HCT116 (cell line): Measurements from ENCODE around the gene DOK7. TPM values are rescaled to one million over a fixed set of nuclear protein-coding genes. Genes with fewer than 3 reads are reported as not detected.

Source experiments
- ATAC-seq: fragments of 200-7000 bp; cut with Tn5 transposase; 2 replicates; pipeline ENCODE4 v1.9.1; 2020; ENCODE audit warnings: mild to moderate bottlenecking, moderate library complexity
- BruUV-seq: library from RNA; stranded (reverse); fragments of 400-500 nt; replicated peaks from 2 replicates; lab custom pipeline; 2021; lab: Mats Ljungman, UMichigan
- CTCF ChIA-PET: fragments of 300-600 bp; sonication (Branson Sonifier 250); formaldehyde crosslinking; loops from one replicate; lab custom pipeline; 2021; ENCODE audit warnings: antibody characterized with exemption; lab: Charles Lee
- POLR2A ChIA-PET: fragments of 300-600, 350-600 bp; sonication (Branson Sonifier 250); formaldehyde crosslinking; loops from one replicate; lab custom pipeline; 2021; ENCODE audit warnings: antibody characterized with exemption; lab: Charles Lee
- RAD21 ChIA-PET, 2 experiments: fragments of 300-600 bp; sonication (Branson Sonifier 250); formaldehyde crosslinking; loops; one replicate each; lab custom pipeline; 2023; ENCODE audit warnings: low total read pairs in 2 of 2; ENCODE audit not compliant: uncharacterized antibody in 2 of 2, unreplicated experiment in 2 of 2, low non-redundant PET in 1 of 2; lab: Charles Lee
- DNase-seq: peaks from one replicate; pipeline ENCODE4 v3.0.0-alpha.2; 2010; ENCODE audit warnings: low read depth, low spot score
- H2AFZ ChIP-seq: fragments of 200-600 bp; shearing (Covaris generic), sonication (generic); 2 replicates; pipeline ENCODE4 v1.6.1; 2017; ENCODE audit warnings: low read depth, mixed run types, mixed read lengths, antibody characterized with exemption, low read length; ENCODE audit not compliant: poor library complexity, severe bottlenecking
- H3K27ac ChIP-seq: 2 replicates; pipeline ENCODE4 v1.5.1; 2012; ENCODE audit warnings: low read depth, low read length
- H3K27me3 ChIP-seq: fragments of 200-600 bp; sonication (generic); 2 replicates; pipeline ENCODE4 v1.6.1; 2016; ENCODE audit warnings: mixed run types, low read length, mixed read lengths; ENCODE audit not compliant: insufficient read depth
- H3K36me3 ChIP-seq, 2 experiments: fragments of 200-500 bp in 1 of 2; fragments of 200-600 bp in 1 of 2; sonication (Bioruptor generic) in 1 of 2; sonication (generic) in 1 of 2; 2 replicates each; pipeline versions ENCODE4 v1.5.1 to v1.6.1; 2014 to 2016; ENCODE audit warnings: low read length in 2 of 2, inconsistent platforms in 1 of 2, mixed read lengths in 1 of 2, mixed run types in 1 of 2; ENCODE audit not compliant: insufficient read depth in 2 of 2, control insufficient read depth in 1 of 2
- H3K4me1 ChIP-seq, 2 experiments: fragments of 200-600 bp in 1 of 2; sonication (generic) in 1 of 2; 2 replicates each; pipeline versions ENCODE4 v1.5.1 to v1.6.1; 2012 to 2017; ENCODE audit warnings: low read length in 2 of 2, inconsistent platforms in 1 of 2, mild to moderate bottlenecking in 1 of 2, mixed read lengths in 1 of 2, mixed run types in 1 of 2, moderate library complexity in 1 of 2; ENCODE audit not compliant: insufficient read depth in 2 of 2, control insufficient read depth in 1 of 2
- H3K4me2 ChIP-seq: fragments of 200-600 bp; sonication (generic); 2 replicates; pipeline ENCODE4 v1.6.1; 2017; ENCODE audit warnings: mixed run types, low read length, mixed read lengths
- H3K4me3 ChIP-seq, 2 experiments: fragments of 200-600 bp in 1 of 2; sonication (generic) in 1 of 2; replicated peaks in 1 of 2; 2 replicates each; pipeline ENCODE4 v1.5.1; 2011 to 2016; ENCODE audit warnings: low read length in 2 of 2, control low read depth in 1 of 2, low read depth in 1 of 2, mild to moderate bottlenecking in 1 of 2, mixed read lengths in 1 of 2, mixed run types in 1 of 2
- H3K79me2 ChIP-seq: fragments of 200-600 bp; sonication (generic); 2 replicates; pipeline ENCODE4 v1.6.1; 2017; ENCODE audit warnings: mild to moderate bottlenecking, mixed run types, low read length, moderate library complexity, mixed read lengths; ENCODE audit not compliant: insufficient read depth
- H3K9ac ChIP-seq: fragments of 200-600 bp; sonication (generic); 2 replicates; pipeline ENCODE4 v1.6.1; 2016; ENCODE audit warnings: low read length, mixed read lengths
- H3K9me2 ChIP-seq: fragments of 200-600 bp; sonication (generic), shearing (Covaris generic); 2 replicates; pipeline ENCODE4 v1.6.1; 2017; ENCODE audit warnings: mixed run types, mild to moderate bottlenecking, moderate library complexity; ENCODE audit not compliant: insufficient read depth
- H3K9me3 ChIP-seq, 2 experiments: fragments of 200-500 bp in 1 of 2; fragments of 200-600 bp in 1 of 2; sonication (Bioruptor generic) in 1 of 2; sonication (generic) in 1 of 2; 2 replicates each; pipeline ENCODE4 v1.6.1; 2014 to 2017; ENCODE audit warnings: low read length in 2 of 2, mixed read lengths in 2 of 2, inconsistent platforms in 1 of 2, low read depth in 1 of 2, mild to moderate bottlenecking in 1 of 2, mixed run types in 1 of 2, moderate library complexity in 1 of 2; ENCODE audit not compliant: control insufficient read depth in 1 of 2, insufficient read depth in 1 of 2
- H4K20me1 ChIP-seq: fragments of 200-600 bp; sonication (generic), shearing (Covaris generic); 2 replicates; pipeline ENCODE4 v1.6.1; 2017; ENCODE audit warnings: mixed run types, mild to moderate bottlenecking, moderate library complexity; ENCODE audit not compliant: insufficient read depth
- ATF3 ChIP-seq: IDR thresholded peaks from 2 replicates; pipeline ENCODE4 v1.6.1; 2012
- CEBPB ChIP-seq: IDR thresholded peaks from 2 replicates; pipeline ENCODE4 v1.6.1; 2012; ENCODE audit warnings: low read depth
- EGR1 ChIP-seq: IDR thresholded peaks from 2 replicates; pipeline ENCODE4 v1.6.1; 2012; ENCODE audit warnings: low read depth
- ELF1 ChIP-seq: IDR thresholded peaks from 2 replicates; pipeline ENCODE4 v1.6.1; 2012; ENCODE audit warnings: low read depth, borderline replicate concordance
- FOSL1 ChIP-seq: IDR thresholded peaks from 2 replicates; pipeline ENCODE4 v1.6.1; 2012; ENCODE audit warnings: low read depth
- MAX ChIP-seq: IDR thresholded peaks from 2 replicates; pipeline ENCODE4 v1.6.1; 2012
- POLR2A ChIP-seq: IDR thresholded peaks from 2 replicates; pipeline ENCODE4 v1.7.0; 2011; ENCODE audit warnings: borderline replicate concordance; ENCODE audit not compliant: insufficient read depth, insufficient read length; ENCODE audit errors: extremely low read depth
- POLR2AphosphoS5 ChIP-seq: IDR thresholded peaks from 2 replicates; pipeline ENCODE4 v1.6.1; 2011; ENCODE audit warnings: mild to moderate bottlenecking, low read depth, low read length, moderate library complexity
- RAD21 ChIP-seq: IDR thresholded peaks from 2 replicates; pipeline ENCODE4 v1.6.1; 2012; ENCODE audit warnings: low read depth, mild to moderate bottlenecking
- REST ChIP-seq: IDR thresholded peaks from 2 replicates; pipeline ENCODE4 v1.6.1; 2012; ENCODE audit warnings: low read depth
- SP1 ChIP-seq: IDR thresholded peaks from 2 replicates; pipeline ENCODE4 v1.6.1; 2012; ENCODE audit warnings: low read depth
- ZBTB33 ChIP-seq: IDR thresholded peaks from 2 replicates; pipeline ENCODE4 v1.6.1; 2011; ENCODE audit warnings: mild to moderate bottlenecking, low read length, moderate library complexity; ENCODE audit not compliant: insufficient replicate concordance; ENCODE audit errors: extremely low read depth
- ZNF274 ChIP-seq: fragments of 200-500 bp; sonication (Bioruptor generic); IDR thresholded peaks from 2 replicates; pipeline ENCODE4 v1.6.1; 2014; ENCODE audit warnings: mild to moderate bottlenecking, low read depth, low read length, inconsistent platforms
- intact Hi-C: fragments of 100-400 bp; cut with micrococcal nuclease; formaldehyde crosslinking; loops from 2 replicates; pipeline ENCODE4 v1.10.0; 2022
- total RNA-seq: library from RNA; stranded (reverse); gene quantifications from one replicate; pipeline ENCODE4 v1.2.1, GENCODE V29; 2021; ENCODE audit not compliant: unreplicated experiment

Gene DOK7
- total RNA-seq, 1 experiment from 2014 or later, result 2.4 TPM

- BruUV-seq, result no TSS peak
- ChIA-PET POLR2A (no interaction called here), CTCF (interaction anchor here (0.9 kb wide), 1 partner anchor 9 kb away, joined by 3 read pairs; no protein-coding TSS in a partner anchor), RAD21 (no interaction called here)
- no peak overlapping the region for H2AFZ ChIP-seq
- no peak for TF ChIP-seq EGR1
- no peak for TF ChIP-seq ZBTB33
- no peak for TF ChIP-seq ATF3
- no peak for TF ChIP-seq MAX
- no peak overlapping the region for H3K4me2 ChIP-seq
- H3K9me3 ChIP-seq, result no peaks in the 10 kb centered on the region
- DNase-seq, result no peak
- no peaks in the 10 kb centered on the region for H3K9me2 ChIP-seq
- no peaks in the 10 kb centered on the region for H3K27me3 ChIP-seq
- H3K9ac ChIP-seq, result no peak overlapping the region
- H3K27ac ChIP-seq, result no peak overlapping the region
- H3K36me3 ChIP-seq, result no peaks in the 10 kb centered on the region
- ATAC-seq, result no peak
- H3K4me1 ChIP-seq, result peaks cover 4 to 10% of the 10 kb centered on the region in 2 experiments; a peak in 2 of 4 replicates
- no peaks in the 10 kb centered on the region for H3K79me2 ChIP-seq
- H4K20me1 ChIP-seq, result no peaks in the 10 kb centered on the region
- H3K4me3 ChIP-seq, result no peak overlapping the region
- intact Hi-C loops, result no loop called here
Observed at GRCh38 chr4:3461515-3462291, 1.4 kb upstream of the DOK7 start.

GRCh38 chr4:3462321-3462789 is 751 bp upstream of the DOK7 start:
- BruUV-seq, result no TSS peak
- Histone ChIP-seq H3K9ac (no peak overlapping the region), H3K36me3 (no peaks in the 10 kb centered on the region), H3K4me3 (no peak overlapping the region; a peak in 1 of 4 replicates), H3K4me1 (peaks cover 4 to 10% of the 10 kb centered on the region in 2 experiments; a peak in 2 of 4 replicates), H2AFZ (peak overlapping the region; percentile 45), H3K27me3 (no peaks in the 10 kb centered on the region), H4K20me1 (no peaks in the 10 kb centered on the region), H3K9me2 (no peaks in the 10 kb centered on the region), H3K27ac (no peak overlapping the region), H3K4me2 (peak overlapping the region; percentile 71), H3K79me2 (no peaks in the 10 kb centered on the region), H3K9me3 (no peaks in the 10 kb centered on the region)
- ChIA-PET RAD21 (no interaction called here), CTCF (no interaction called here), POLR2A (no interaction called here)
- intact Hi-C loops, result no loop called here
- peak; percentile 7; the same call in 1 of the 2 replicates for ATAC-seq
- no peak for DNase-seq
- TF ChIP-seq CEBPB (no peak), REST (no peak), EGR1 (no peak), MAX (no peak), RAD21 (no peak), FOSL1 (no peak), POLR2A (no peak), POLR2AphosphoS5 (no peak), ELF1 (no peak), SP1 (no peak), ZNF274 (no peak)
